LNCaP clone FGC (cell line): Measurements from ENCODE around the gene TMEM63A.
"Not testable (repeated sequence)": the region's sequence is repeated elsewhere in the genome, so short reads cannot be mapped to it uniquely, and the experiment has no call there.

ENCODE experiments used
- DNase-seq: peaks from one replicate; pipeline ENCODE4 v3.0.0-alpha.2; 2011; ENCODE audit warnings: low read depth
- H3K4me3 ChIP-seq: 2 replicates; pipeline ENCODE4 v1.5.1; 2011; ENCODE audit warnings: mild to moderate bottlenecking, low read depth, low read length, control low read depth
- CTCF ChIP-seq: IDR thresholded peaks from 2 replicates; pipeline ENCODE4 v1.5.1; 2012; ENCODE audit warnings: mild to moderate bottlenecking; ENCODE audit not compliant: control insufficient read depth, insufficient read depth; ENCODE audit errors: extremely low read depth

Gene TMEM63A

GRCh38 chr1:225812488-225813213 is 69.5 kb downstream of the TMEM63A start:
- no peak for DNase-seq
- TF ChIP-seq CTCF: no peak
- no peak overlapping the region for H3K4me3 ChIP-seq

- TF ChIP-seq CTCF: 0 out of 2 replicates have a peak, but pooled peaks have one; percentile 22
- H3K4me3 ChIP-seq: peak overlapping the region; percentile 70
- no peak for DNase-seq
These were observed 70.3 kb downstream of the TMEM63A start for GRCh38 chr1:225811622-225812487.

GRCh38 chr1:225810579-225811538 is 71.3 kb downstream of the TMEM63A start:
- DNase-seq: peak; percentile 49
- H3K4me3 ChIP-seq: peak overlapping the region; percentile 70

GRCh38 chr1:225809842-225810578 is 72.2 kb downstream of the TMEM63A start, which contains the start of gene EPHX1:
EPHX1 (plus strand) TSS chr1:225810124; CDS start chr1:225828730, 18,606 bp downstream.
- peak; percentile 52 for TF ChIP-seq CTCF
- peak; percentile 56 for DNase-seq

GRCh38 chr1:225808136-225808535 is 74.0 kb downstream of the TMEM63A start:
- TF ChIP-seq CTCF: no peak
- H3K4me3 ChIP-seq: no peak overlapping the region
- DNase-seq: no peak

More at GRCh38 chr1:225809842-225810578, 72.2 kb downstream of the TMEM63A start, which contains the start of gene EPHX1:
- peak within 1 kb of the TSS; percentile 70 for H3K4me3 ChIP-seq

- not testable (repeated sequence) for DNase-seq, H3K4me3 ChIP-seq
These were observed 75.4 kb downstream of the TMEM63A start for GRCh38 chr1:225806736-225807135.

GRCh38 chr1:225806249-225806648 is 75.9 kb downstream of the TMEM63A start:
- TF ChIP-seq CTCF: no peak
- DNase-seq: no peak
- no peak overlapping the region for H3K4me3 ChIP-seq

- H3K4me3 ChIP-seq, DNase-seq: not testable (repeated sequence)
These were observed 81.0 kb downstream of the TMEM63A start for GRCh38 chr1:225801146-225801545.

- not testable (repeated sequence) for DNase-seq, H3K4me3 ChIP-seq
These were observed 86.1 kb downstream of the TMEM63A start for GRCh38 chr1:225796097-225796496.
